GM18951 (cell line): ENCODE data around the gene KLC3.

Experiments used
- POLR2A ChIP-seq: IDR thresholded peaks from 4 replicates; pipeline ENCODE4 v1.6.1; 2011; ENCODE audit warnings: mild to moderate bottlenecking; ENCODE audit not compliant: insufficient read length, insufficient read depth; ENCODE audit errors: extremely low read depth
- in situ Hi-C: fragments of 300-500 bp; cut with MboI; formaldehyde crosslinking; loops from one replicate; pipeline ENCODE4 v1.12.0; 2022; ENCODE audit warnings: low sequenced_read_pairs, mixed read lengths, inconsistent platforms; ENCODE audit not compliant: unreplicated experiment

KLC3 gene

DNA sequence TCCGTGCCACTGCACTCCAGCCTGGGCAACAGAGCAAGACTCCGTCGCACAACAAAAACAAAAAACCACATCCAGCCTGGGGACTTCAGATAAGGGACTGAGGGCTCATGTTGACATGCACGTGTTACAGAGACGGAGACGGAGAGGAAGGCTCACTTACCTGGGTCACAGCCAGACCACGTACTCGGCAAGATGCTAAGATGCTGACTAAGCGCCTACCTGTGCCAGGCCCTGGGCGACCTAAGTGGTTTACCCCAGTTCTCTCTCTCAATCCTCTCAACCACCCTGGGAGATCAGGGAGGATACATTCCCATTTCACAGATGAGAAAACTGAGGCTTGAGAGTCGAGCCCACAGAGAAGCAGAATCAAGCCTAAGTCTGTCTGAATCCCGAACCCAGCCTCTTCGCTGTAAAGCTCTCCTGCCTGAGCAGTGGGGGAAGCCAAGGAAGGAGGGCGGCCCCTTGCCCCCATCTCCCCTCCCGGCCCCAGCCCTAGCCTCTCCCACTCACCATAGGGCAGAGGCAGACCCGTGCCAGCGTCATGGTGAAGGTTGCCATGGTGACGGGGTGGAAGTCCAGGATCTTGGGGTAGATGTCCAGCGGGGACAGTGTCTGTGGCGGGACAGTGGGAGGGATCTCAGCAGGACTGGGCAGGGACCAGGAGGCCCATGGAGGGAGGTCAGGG lies 16.4 kb downstream of the KLC3 start:
- in situ Hi-C loops = no loop called here
- TF ChIP-seq POLR2A = no peak

DNA sequence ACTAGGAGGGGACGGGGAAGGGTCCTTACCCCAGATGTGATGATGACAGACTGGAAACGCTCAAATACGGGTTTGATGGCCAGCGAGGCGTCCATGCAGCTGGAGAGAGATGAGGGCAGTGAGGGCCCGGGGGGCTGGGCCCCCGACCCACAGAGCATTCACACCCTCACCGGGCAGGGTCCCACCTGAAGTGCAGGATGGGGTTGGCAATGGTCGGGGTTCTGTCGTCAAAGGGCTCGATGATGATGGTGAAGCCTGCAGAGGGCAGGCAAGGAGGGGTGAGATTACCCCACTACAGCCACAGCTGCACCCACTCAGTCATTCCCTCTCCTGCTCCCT lies 16.9 kb downstream of the KLC3 start:
- TF ChIP-seq POLR2A = no peak
- in situ Hi-C loops = no loop called here

DNA sequence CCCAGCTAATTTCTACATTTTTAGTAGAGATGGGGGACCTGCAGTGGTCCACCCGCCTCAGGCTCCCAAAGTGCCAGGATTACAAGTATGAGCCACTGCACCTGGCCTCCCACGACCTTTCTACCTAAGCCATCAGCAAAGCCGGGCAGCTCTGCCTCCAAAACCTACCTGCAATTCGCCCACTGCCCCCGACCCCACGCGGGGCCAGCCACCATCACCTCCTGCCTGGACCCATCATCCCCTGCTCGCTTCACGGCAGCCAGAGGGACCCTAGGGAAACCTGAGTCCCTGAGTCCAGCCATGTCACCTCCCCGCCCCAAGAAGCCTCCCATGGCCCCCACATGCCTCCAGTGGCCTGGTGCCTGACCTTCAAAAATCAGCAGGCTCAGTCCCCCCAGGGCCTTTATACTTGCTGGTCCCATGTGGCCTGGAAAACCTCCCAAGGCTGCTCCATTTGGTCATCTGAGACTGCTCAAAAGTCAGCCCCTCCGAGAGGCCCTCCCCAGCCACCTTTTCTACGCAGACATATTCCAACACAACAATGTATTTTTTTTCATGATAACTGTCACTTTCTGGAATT lies 17.8 kb downstream of the KLC3 start:
- in situ Hi-C loops = no loop called here
- no peak for TF ChIP-seq POLR2A

DNA sequence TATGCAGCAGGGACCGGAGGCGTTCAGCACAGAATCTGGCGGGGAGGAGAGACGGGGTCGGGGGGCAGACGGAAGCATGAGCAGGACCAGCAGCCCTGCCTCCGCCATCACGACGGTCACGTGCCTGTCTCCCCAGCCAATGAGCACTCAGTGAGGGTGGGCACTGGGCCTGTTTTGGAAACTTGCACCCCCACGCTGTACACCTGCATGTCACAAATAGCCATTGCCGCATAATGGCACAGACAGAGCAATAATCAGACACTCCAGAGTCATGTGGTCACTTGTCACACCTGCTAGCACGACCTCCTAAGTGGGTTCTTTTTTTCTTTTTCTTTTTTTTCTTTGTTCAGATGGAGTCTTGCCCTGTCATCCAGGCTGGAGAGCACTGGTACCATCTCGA lies 21.1 kb downstream of the KLC3 start:
- no peak for TF ChIP-seq POLR2A
- in situ Hi-C loops = no loop called here

DNA sequence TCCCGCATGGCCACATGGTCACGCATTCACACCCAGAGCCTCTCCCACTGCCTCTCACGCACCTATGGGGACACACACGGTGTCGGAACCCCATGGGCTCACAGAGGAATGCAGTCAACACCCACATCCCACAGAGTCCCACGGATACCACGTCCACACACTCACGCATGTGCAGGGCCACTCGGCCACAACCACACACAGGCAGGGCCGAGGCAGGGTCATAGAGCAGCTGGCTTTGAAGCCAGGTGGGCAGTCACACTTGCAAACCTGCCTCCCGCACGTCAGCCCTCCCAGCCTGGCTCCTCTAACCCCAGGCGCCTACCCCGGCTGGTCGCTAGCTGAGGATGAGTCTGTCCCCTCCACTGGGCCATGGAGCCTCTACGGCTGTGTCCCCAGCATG lies 21.7 kb downstream of the KLC3 start:
- TF ChIP-seq POLR2A = no peak
- in situ Hi-C loops = no loop called here

GRCh38 chr19:45363861-45364459 lies 23.4 kb downstream of the KLC3 start:
- no peak for TF ChIP-seq POLR2A
- in situ Hi-C loops = no loop called here

GRCh38 chr19:45364696-45365095 lies 24.1 kb downstream of the KLC3 start:
- no peak for TF ChIP-seq POLR2A
- in situ Hi-C loops = no loop called here

DNA sequence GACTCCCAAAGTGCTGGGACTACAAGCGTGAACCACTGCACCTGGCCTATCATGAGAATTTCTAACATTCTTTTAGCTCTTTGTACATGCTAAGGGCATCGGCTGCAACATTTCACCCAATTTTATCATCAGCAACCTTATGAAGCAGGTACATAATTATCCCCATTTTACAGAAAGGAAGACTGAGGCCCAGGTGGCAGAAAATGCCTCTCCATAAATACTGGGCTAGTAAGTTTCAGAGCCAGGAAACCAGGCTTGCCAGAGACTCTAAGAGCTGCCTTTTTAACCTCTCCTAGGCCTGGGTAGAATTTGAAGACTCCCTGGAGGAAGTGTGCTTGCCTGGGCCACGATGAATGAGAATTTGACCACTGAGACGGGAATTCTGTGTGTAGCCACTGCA lies 27.6 kb downstream of the KLC3 start:
- in situ Hi-C loops = no loop called here
- TF ChIP-seq POLR2A = no peak

DNA sequence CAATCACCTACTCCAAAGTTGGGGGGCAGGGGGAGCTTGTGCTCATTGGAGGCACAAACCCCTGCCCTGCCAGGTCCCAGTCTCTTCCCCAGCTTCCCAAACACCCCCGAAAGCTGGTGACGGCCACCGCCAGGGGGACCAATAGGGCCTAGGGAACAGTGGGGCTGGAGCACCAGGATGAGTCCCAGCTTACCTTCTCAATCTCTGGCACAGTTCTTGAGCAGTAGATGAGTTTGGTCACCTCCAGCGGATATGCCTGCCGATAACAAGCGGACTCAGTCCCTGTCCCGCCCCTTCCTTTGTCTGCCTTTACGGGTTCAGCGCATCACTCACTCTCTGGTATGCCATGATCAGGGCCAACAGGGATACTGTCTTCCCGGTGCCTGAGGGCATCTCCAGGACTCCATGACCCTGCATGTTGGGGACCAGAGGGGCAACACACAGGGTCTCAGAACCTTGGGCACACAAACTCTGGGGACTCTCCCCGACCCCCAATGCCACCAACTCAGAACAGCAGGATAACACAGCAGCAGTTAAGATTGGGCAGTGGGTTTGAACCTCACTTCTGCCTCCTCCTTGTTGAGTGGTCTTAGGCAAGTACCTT lies 28.3 kb downstream of the KLC3 start:
- no peak for TF ChIP-seq POLR2A
- in situ Hi-C loops = no loop called here

DNA sequence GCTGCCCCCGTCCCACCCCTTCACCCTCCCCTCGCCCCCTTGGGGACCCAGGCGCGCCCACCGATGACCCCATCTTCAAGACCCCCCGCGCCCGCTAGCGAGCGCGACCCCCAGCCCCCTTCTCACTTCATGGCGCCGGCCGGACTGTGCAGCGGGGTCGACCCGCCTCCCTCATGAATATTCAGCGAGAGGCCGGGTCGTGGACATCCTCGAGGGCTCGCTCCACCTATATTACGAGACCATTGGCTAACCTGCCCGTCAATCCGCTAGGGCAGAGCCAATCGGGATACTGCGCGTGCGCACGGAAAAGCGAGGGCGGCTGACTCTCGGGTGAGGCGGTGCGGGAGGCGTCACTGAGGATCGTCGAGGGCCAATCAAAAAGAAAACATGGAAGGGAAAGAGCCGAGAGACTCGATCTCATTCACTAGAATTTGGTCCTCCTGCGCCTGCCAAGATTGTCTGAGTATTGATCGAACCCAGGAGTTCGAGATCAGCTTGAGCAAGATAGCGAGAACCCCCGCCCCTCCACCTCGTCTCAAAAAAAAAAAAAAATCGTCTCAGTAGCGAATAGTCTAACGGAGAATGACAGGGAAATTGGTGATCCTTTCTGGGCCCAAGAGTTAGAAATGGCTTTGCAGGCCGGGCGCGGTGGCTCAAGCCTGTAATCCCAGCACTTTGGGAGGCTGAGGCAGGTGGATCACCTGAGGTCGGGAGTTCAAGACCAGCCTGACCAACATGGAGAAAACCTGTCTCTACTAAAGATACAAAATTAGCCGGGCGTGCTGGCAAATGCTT lies 30.1 kb downstream of the KLC3 start, which contains the start of gene ERCC2:
Gene ERCC2, minus strand, starts transcription at position 164 of the 795 bp plus-strand sequence. Its CDS starts 33 bp downstream, at position 131.
- in situ Hi-C loops = no loop called here
- TF ChIP-seq POLR2A = peak; percentile 64

GRCh38 chr19:45376045-45376724 lies 35.6 kb downstream of the KLC3 start:
- in situ Hi-C loops = no loop called here

DNA sequence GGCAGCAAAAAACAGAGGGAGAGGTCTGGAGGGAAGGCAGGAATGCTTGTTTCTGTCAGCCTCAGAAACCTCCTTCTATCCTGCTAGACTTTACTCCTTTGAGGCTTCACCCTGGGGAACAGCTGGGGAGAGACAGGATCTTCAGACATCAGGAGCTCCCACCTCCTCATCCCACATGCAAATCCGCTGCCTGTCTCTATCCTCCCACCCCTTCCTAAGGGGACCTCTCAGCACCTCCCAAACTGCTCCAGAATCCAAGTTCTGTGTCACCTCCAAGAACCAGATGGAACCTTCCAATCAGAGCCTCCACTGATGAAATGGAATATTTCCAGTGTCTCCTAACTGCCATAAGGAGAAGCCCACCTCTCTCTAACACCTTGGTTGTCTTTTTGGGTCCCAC lies 39.6 kb downstream of the KLC3 start:
- no peak for TF ChIP-seq POLR2A
- in situ Hi-C loops = no loop called here

More at GRCh38 chr19:45376045-45376724, 35.6 kb downstream of the KLC3 start:
- TF ChIP-seq POLR2A = no peak
